COLO829 (cell line): ENCODE results near the gene TBC1D16.

Experiments
- DNase-seq: peaks from one replicate; pipeline ENCODE4 v3.0.0; 2012; ENCODE audit warnings: low spot score

The TBC1D16 gene

GRCh38 chr17:79937391-79938335 is 98.0 kb downstream of the TBC1D16 start:
- no peak for DNase-seq

DNA sequence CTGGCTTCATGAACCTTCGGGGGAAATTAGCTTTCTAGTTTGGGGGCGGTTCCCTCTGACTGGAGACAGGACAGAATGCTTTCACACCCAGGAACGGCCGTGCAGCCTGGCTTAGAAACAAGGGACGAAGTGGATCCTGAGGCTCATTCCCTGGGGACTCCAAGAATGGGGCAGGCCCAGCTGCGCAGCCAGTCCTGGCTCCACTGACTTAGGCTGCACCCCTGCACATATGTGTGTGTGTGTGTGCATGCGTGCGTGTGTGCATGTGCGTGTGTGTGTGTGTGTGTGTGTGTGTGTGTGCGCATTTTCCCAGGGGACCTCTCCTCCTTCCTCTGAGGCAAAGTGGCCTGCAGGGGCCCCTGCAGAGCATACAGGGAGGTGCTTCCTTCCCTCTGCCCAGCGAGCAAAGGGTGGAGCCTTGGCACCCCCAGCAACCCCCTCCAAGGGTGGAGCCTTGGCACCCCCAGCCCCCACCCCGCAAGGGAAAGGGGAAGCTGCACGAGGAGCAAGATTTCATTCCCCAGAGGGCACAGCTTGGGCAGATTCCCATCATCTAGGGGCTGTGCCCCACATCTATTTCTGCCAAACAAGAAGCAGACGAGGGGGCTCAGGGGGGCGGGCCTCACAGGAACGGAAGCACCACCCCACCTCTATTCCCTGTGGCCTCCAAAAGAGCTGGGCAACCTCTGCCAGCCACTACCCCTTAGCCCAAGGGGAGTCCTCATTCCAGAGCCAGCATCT is 98.9 kb downstream of the TBC1D16 start:
- DNase-seq: no peak

- DNase-seq: no peak
Observed at GRCh38 chr17:79936050-79936449, 99.6 kb downstream of the TBC1D16 start.

DNA sequence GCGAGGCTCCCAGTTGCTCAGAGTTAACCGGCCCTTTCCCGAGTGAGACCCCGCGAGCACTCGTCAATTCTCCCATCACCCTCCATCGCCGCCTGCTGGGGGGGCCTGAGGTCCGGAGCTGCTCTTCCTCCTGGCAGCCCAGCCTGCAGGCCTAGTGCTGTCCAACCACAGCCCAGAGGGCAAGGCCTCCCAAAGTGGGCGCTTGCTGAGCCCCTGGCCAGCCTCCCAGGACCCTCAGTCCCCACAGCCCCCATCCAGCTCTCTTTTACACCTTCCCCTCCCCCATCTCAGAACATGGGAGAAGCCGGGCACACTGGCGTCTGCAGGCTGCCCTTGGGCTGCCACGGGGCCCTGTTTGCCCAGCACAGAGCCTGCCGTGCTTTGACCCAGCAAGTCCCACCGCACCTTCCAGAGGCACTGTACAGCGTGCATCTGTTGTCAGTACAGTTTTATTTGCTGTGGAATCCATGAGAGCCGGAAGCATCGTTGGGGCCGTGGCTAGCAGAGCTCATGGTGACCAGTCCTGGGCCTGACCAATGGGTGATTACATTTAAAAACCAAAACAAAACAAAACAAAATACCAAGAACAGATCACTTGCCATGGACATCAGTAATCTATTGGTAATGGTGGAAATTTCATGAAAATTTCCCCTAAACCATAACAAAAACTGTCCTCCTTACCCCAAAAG is 100.3 kb downstream of the TBC1D16 start:
- no peak for DNase-seq

- DNase-seq: no peak
Observed at GRCh38 chr17:79934653-79934970, 101.1 kb downstream of the TBC1D16 start.

- DNase-seq: no peak
Observed at GRCh38 chr17:79933863-79934652, 101.6 kb downstream of the TBC1D16 start.

GRCh38 chr17:79932451-79933306 is 103.0 kb downstream of the TBC1D16 start:
- no peak for DNase-seq

DNA sequence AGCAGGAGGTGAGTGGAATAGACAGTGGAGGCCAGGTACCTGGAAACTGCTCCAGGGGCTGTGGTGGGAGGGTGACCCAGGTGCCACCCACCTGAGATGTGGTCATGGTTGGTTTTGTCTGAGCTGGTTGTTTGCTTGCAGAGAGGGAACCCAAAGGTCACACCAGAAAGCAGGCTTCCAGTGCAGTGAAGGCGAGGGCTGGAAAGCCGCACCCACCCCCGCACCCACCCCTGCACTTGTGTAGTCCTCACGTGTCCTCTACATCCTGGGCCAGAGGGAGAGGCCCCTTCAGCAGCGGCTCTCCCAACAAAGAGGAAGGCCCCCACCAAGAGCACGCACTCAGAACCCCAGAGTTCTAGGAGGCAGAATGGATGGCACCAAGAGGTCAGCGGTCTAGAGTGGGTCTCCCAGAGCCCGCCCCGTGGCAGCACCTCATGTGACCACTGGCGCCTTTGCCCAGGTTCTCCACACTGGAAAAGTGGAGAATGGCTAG is 103.8 kb downstream of the TBC1D16 start:
- no peak for DNase-seq

DNA sequence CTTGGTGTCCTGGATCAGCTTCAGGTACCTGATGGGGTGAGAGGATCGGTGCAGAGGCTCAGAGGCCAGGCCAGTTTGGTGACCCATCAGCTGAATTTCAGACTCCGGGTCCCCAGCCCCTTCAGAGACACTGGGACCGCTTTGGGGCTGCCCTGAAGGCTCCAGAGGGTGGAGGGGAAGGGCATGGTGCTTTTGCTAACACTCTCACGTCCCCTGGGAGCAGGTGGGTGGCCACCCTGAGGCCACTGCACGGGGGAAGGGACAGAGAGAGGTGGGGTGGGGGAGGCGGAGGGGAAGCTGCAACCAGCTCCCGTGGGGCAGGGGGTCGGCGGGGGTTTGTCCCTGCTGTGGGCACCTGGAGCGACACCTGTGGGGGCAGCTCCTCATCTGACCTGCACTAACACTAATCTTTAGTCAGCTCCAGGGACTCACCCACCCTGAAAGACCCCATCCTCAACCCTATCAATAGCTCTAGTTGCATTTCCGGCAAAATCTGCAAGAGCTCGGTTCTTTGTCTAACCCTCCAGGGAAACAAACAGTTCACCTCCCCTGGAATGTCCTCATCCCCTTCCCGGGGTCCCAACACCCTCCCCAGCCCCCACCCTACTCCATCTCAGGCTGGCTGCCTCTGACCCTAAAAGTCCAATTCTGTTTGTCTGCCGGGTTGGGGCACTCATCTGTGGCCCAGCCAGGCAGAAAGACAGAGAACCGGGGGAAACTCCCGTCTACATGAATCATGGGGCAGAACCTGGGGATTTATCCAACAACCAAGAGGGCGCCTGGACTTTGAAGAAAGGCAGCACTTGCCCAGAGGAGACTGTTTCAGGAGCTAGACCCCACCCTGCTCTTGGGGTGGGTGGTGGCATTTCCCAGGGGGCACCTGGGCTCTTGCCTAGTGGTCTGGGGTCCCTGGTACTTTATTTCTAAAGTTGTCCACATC is 104.5 kb downstream of the TBC1D16 start:
- DNase-seq: no peak

- no peak for DNase-seq
Observed at GRCh38 chr17:79930062-79930876, 105.4 kb downstream of the TBC1D16 start.

DNA sequence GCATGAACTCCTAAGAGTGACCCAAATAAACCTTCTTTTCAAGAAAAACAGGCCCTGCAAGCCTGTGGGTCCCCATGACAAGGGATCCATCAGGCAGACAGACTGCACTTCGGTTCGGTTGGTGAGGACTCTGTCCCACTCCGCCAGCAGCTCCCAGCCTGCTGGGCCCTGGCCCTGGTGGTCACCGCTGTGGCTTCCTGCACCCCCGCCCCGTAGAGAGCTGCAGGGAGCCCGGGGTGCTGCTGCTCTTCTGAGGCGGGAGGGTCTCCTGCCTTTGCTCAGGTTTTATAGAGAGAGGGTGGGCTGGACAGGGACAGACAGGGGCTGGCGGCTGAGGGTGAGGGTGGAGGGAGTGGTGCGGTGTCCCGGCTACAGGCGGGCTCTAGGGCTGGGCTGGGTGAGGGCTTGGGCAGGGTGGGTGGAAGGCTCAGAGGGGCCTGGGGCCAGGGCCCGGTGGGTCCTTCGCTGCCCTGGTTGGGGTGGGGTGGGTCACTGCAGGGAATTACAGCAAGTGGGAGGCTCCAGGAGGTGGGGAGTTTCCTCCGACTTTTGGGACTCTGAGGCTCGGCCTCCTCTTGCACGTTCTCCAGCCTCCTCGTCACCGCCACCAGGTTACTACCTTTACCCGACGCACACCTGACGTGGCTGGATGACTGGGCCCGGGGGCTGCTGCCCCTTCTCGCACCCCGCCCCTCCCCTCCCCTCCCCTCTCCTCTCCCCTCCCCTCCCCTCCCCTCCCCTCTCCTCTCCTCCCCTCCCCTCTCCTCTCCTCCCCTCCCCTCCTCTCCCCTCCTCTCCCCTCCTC is 106.2 kb downstream of the TBC1D16 start:
- no peak for DNase-seq

DNA sequence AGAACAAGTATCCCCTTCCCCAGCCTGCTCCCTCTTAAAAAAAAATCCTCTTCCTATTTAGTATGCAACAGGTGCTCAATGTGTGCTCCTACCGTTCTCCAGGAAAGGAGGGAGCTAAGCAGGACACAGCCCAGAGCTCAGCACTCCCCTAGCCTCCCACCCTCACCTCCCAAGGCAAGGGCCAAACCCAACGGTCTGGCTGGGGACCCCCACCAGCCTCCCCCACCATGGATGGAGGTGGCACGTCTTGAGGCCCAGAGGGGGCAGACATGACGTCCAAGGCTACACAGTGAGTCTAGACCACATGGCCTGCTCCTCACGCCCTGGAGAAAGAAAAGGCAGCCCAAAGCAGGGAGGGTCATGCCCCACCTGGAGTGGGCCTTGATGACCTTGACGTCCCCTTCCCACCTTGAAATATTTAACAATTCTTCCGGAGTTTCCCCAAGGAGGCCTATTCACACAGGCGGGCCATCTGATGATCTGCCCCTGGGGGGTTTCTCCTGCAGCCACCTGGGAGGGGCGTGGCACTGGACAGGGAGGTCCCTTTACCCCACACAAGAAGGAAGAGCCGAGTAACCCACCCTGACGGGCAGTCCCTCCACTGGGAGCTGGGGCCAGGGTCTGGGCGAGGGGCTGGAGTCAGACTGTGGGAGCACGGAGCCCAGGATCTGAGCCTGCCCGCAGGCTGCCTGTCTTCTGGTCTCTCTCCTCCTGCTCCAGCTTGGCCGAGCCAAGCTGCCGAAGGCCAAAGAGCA is 107.0 kb downstream of the TBC1D16 start:
- no peak for DNase-seq

- DNase-seq: no peak
Observed at GRCh38 chr17:79927688-79928501, 107.8 kb downstream of the TBC1D16 start.

DNA sequence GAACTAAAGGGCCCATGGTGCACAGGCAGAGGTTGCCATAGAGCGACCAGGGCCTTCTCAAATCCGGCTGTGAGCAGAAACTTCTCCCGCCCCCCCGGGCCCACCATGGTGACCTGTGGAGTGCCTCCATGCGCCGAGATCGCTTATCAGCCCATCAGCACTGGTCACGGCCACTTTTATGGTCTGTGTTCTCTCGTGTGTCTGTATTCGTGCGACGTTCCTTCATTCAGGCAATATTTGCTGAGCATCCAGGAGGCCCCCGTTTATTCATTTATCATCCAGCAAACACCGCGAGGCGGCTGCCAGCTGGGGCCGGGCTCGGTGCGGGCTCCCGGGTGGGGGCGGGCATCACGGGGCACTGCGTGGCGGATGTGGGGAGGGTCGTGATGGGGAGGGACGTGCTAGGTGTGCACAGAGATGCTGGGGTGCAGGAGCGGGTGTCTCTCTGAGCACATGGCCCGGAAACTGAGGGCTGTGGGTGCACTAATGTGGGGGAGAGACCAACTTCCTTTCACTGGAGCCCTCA is 108.5 kb downstream of the TBC1D16 start:
- DNase-seq: no peak

- no peak for DNase-seq
Observed at GRCh38 chr17:79926605-79927135, 109.0 kb downstream of the TBC1D16 start.

- peak; percentile 28 for DNase-seq
Observed at GRCh38 chr17:79926142-79926604, 109.5 kb downstream of the TBC1D16 start.
